HG03103 (cell line): ENCODE measurements around the gene STAT4.

ENCODE experiments used
- ATAC-seq: cut with Tn5 transposase; IDR thresholded peaks from one replicate; pipeline ENCODE4 v1.9.1; 2021; ENCODE audit warnings: low read depth; ENCODE audit not compliant: unreplicated experiment

Gene STAT4

DNA sequence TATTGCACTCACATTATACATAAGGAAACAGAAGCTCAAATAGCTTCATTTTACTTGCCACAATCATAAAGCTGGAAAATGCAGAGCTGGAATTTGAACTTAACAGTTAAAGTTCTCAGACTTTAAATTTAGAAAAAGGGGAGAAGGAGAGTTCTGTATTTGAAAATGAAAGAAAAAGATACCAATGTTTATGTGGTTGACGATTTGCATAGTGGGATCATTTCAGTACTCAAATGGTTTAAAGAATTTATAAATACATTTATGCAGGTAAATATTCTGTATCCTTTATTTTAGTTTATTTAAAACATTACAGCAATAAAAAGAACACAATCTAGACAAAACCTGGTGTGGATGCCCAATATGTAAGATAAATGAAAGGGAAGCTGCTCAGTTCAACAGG lies 25.5 kb upstream of the STAT4 start:
- ATAC-seq, result no peak

DNA sequence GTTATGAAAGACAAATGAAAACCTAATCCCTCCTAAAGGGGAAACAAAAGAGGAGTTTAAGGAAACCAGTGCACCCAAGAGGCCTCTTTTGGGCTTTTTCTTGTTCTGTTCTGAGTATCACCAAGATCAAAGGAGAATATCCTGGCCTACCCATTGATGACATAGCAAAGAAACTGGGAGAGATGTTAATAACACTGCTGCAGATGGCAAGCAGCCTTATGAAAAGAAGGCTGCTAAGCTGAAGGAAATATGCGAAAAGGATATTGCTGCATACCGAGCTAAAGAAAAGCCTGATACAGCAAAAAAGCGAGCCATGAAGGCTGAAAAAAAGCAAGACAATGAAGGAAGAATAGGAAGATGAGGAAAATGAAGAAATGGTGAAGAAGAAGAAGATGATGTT lies 23.6 kb upstream of the STAT4 start:
- ATAC-seq, result no peak

DNA sequence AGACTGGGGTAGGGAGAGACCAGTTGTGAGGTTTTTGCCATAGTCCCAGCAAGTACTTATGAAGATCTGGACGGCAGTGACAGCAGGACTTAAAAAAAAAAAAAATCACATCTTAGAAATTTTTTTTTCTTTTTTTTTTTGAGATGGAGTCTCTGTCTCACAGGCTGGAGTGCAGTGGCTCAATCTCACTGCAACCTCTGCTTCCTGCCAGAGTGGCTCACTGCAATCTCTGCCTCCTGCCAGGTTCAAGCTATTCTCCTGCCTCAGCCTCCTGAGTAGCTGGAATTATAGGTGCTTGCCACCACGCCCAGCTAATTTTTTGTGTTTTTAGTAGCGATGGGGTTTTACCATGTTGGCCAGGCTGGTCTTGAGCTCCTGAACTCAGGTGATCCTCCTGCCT lies 22.4 kb upstream of the STAT4 start:
- no peak for ATAC-seq

DNA sequence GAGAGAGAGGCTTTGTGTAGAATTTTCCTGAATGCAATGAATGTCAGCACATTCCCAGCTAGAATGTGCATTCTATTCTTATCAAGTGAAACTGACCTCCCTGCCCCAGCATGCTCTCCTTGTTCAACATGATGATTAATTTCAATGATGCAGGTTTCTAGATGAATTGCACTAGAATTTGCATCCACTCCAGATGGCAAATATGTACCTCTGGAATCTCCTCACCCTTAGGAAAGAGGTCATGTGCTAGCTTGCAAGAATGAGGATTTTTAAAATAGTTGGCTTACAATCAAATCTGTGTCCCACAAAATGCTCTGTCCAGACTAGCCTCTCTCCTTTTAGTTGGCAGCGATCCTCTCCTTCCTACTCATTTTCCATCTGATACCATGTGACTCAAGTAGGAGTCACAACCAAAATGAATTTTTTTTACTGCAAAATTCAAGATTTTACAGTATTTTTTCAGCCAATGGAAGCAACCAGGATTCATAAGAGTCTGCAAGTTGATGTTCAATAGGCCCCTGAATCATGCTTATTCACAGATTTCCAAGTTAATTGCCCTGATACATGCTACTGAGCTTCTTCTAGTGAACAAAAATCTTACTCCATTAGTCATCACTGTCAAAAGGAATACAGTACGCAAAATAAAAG lies 21.0 kb upstream of the STAT4 start:
- no peak for ATAC-seq

DNA sequence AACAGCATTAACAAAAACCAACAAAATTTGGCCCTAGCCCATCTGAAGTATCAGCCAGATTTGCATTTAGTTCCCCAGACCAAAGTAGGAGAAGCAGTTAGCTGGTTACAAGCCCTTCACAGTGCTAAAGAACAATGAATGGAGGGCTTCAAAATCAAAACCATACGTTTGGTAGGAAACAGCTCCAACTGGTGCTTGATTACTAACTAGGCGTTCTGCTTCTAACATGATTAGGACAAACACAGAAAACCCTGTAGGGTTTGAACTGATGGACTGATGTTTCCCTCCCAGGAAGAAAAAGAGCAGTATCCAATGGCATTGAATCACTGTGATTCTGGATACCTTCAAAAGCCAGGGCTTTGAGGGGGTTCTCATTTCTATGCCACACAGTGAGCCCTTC lies 20.5 kb upstream of the STAT4 start:
- no peak for ATAC-seq

DNA sequence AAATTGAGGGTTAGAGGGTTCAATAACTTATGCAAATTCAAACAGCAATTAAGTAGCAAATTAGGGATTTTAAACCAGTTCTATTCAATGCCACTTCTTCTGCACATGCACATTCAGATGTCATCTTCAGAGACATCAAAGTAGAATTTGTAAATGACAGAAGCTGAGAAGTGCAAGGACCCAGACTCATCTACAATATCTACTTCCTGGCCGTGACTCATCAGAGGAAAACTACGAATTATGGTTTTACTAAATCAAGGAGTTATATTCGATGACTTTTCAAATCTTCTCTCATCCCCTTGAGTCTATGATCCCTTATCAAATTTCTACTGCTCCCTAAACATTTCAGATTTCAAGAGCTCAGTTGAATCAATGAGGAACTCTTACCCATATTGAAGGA lies 20.0 kb upstream of the STAT4 start:
- ATAC-seq, result no peak

DNA sequence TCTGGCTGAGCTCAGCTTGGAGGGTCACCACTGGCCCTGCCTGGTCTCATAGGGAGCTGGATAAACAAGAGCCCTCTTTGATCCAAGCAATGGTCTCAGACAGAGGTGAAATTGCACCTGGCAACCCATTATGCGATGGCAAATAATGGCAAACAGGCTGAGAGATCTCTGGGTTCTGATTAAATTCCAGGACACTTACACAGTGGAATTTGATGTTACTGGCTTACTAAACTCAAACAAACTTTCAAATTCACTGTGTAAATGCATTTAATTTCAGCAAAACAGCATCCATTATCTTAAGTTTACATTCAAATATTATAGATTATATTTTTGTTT lies 19.5 kb upstream of the STAT4 start:
- no peak for ATAC-seq

DNA sequence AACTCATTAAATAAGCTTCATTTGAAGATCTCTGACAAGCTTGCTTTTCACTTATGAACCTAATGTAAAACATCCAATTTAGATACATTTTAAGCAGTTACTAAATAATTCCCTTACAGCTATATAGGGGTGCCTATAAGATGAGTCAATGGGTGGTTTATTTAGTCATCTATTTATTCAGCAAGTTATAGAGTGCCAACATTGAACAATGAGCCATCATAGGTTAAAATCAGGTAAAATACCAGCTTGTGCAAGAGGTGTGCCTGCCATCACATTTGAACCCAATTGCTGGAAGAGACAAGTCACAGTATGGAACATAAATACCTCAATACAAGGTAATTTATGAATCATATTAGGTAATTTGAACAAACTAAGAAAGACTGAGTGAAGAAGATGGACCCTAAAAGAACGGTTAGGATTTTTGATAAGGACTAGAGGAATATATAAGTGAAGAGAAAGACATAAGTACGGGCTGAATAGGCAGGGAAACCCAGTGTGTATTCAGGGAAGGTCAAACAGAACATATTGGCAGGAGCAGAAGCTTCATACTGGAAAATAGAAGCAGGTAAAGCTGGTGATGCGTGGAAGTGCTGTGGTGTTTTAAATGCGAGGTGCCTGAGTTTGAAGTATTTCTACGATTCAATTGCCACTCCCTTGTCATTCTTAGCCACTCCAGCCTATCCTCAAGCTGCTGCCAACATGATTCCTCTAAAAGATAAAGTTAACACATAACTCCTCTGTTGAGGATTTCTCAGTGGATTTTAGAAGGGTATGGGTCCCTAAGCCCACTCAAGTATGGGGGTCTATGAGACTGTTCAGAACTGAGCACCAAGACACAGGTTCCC lies 18.9 kb upstream of the STAT4 start:
- no peak for ATAC-seq

DNA sequence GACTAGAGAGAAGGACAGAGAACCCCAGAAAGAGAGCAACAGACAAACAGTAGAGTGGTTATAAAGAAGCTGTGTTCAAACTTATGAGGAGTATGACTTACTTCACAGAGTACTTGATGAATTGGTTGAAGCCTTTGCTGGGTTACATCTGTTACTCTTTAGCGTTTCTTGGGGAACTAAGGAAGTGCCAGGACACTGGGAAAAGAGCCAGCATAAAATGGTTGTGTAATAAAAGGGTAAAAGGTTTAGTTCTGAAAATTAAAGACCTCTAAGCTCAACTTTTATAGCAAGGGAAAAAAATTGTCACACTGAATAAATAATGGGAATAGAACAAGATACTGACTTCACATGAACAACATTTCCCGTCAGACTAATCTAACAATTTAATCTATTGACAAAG lies 17.0 kb upstream of the STAT4 start:
- ATAC-seq, result no peak

DNA sequence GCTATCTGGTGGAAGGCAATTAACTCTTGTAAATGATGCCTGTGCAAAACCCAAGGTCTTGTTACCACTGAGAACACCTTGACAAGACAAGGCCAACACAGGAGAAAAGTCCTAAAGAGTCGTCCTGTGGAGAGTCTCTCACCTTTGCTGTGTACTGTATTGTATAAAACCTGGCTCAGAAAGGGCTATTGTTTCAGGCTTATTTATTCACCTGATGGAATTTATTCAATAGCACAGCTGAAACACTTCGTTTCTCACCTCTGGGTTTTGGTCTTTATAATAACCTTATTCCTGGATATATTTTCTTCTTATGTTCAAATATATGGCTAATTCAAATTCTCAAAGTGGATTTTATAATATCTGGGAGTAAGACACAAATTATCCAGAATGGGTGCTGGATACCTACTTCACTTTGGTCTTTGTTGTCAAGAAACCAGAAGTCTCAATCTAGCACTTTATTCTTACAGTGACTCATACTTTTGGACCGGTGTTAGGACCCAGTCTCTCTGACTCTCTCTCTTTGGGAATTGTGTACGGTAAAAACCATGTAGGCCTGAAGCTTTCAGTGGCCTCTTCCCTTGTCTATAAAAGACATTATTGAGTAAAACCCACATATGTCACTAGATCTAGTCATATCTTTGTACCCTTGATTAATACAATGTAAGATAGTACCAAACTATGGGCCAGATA lies 16.1 kb upstream of the STAT4 start:
- no peak for ATAC-seq

DNA sequence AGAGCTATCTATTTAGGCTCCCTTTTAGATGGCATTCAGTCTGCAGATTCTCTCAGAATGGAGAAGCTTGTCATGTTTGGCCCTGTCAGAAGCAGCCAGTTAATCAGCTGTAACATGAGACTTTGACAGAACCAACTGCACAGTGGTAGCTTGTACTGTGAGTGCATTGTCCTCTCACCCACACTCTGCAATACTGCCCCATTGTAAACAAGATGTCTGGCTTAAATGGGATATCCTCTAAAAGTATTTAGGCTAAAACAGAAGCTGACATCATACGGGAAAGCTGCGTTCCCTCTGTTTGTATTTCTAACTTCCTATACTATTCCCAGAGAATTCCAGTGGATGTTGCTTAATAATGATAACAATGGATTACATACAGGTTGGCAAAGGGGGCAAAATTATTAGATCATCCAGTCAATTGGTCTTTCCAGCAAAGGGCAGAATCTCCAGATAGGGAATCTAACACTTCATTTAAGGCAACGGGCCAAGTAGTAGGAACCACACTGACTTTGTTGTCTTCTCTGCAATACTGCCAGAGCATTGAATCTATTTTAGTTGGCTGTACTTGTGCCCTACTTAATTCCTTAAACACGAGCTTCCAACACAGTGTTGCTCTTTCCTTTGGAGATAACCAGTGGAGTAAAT lies 15.4 kb upstream of the STAT4 start:
- no peak for ATAC-seq

DNA sequence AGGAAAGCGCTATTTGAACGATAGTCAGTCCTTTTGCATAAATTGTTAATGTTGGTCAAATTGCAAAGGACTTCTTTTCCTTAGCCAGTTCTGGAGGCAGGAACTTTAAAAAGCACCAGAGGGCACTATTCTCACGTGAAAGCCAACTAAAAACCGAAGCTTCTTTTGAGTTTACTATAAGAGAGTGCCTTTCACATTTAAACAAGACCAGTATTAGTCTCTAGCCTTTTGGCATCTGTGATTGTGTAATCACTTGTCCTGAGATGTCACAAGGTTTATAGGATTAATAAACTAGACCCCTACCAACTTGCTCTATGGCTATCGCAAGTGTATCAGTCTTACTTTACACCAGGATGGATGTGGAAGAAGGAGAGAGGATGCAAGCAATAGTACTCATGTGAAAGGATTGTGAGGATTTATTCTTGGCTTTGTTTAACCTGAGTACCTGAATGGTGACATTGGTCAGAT lies 14.4 kb upstream of the STAT4 start:
- ATAC-seq, result no peak

DNA sequence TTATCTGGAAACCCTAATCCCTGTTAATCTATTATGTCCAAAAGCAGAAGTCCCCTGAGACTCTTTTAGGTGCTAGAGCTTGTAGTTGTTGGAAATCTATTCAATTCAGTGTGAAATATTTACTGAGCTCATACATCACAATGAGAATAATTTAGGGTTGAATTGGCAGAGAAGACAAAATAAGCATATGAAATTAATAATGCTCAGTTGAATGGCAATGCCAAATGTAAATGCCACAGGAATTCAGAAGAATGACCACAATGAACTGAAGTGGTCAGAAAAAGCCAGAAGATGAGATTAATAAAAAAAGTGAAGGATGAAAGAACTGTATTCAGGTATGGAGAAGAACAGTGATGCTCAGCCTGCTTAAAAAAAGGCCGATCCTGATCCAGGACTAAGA lies 8.0 kb upstream of the STAT4 start:
- ATAC-seq, result no peak

DNA sequence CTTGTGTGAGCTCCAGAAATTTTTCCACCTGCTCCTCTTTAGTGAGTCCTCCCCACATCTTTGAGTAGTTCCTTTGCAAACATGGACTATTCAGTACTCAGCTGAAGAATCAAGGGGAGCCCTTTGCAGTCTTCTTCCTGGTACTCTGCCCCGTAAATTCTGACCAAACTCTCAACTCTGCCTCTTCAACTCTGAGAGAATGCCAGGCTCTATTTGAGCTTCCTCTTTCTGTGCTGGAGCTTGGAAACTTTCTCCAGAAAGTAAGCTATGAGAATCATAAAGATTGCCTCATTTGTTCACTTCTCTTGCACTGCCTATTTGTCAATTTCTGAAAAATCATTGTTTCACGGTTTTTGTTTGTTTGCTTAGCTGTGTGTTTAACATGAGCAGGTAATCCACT lies 7.4 kb upstream of the STAT4 start:
- ATAC-seq, result no peak

DNA sequence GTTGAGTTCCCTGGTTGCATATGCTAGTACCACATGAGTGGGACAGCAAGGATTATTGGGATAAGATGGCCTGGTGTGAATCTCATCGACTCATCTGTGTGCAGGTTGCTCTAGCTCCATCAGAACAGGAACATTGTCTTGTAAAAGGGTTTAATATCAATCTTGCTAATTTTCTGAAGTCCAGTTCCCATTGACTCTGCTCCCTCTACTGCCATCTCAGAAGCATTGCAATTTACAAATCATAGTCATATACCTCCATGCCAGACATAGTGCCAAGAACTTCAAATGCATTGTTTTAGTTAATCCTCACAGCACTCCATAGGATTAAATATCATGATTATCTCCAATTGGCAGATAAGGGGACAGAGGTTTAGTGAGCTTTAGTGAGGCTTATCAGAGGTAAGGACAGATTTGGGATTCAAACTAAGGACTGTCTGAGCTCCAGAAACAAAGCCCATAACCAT lies 4.8 kb upstream of the STAT4 start:
- ATAC-seq, result peak; percentile 41

DNA sequence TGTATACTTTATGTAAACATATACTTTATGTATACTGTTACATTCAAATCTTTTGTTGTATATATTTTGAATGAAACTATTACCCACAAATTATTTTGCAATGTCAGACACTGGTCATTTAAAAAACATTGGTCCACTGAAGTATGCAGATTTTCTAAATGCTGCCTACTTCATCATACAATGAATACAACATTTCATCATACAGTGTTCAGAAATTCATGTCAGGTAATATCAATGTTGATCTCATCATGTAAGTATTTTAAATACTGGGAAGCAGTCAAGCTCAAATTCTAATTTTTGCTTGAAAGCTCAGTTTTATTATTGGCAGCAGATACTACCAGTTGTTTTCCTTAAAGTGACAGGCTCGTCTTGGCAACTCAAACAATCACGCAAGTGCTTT lies 2.9 kb upstream of the STAT4 start:
- no peak for ATAC-seq

DNA sequence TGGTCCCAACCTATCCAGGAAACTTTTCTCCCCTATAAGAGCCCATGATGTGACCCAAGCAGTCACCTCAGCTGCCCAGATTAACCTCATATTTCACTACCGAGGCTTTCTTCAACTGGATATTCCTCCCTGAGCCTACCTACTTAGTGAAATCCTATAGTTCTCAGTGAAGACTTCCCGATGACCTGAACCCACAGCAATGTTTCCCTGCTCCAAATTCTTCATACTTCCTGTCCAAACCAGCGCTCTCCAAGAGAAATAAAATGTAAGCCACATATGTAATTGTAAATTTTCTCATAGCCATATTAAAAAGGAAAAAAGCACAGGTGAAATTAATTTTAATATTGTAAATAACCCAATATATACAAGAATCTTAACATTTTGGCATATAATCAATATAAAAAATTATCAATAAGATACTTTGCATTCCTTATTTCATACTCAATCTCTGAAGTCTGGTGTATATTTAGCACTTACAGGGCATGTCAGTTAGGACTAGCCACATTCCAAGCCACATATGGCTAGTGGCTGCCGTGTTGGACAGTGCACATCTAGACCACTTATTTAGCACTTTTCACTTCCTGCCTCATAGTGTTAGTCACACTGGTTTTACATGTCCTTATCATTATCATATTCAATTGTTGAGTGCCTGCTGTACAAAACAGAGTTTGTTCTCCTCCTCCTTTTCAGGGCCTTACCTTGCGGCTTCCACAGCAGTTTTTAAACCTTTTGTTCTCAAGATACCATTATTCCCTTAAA lies 1.9 kb upstream of the STAT4 start:
- ATAC-seq, result no peak

DNA sequence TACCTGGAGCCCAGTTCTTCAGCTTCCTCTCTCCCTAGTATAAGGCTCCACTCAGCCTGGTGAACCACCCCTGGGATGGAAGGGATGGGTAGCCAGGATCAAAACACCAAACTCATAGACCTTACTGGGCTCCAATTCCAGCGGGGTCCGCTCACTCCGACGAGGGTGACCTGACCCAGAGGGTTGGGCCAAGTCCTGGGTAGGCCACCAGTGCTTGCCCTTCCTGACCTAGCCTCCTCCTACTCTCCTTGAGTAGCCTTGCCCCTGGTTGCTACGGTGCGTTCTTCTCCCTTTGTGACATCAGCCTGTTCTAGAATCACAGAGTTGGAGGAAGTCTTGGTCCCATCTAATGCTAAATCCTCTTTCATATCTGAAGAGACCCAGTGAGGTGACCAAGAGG lies 537 bp upstream of the STAT4 start:
- no peak for ATAC-seq

DNA sequence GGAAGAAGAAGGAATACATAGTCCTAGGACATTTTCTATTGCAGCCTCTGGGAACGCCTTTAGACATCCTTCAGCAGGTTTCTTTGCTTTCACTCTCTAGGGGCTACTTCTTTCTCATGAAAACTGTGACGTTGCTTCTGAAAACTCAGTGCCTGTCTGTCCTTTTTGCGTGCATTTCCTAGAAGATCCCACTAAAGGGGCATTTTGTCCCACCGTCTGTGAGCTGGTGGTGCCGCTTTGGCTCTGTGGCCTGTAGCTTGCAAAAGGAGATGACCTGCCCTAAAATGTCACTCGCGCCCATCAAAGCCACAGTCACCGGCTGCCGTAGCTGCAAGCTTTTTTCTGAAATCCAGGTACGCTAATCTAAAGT lies 579 bp downstream of the STAT4 start:
- peak; percentile 25 for ATAC-seq

DNA sequence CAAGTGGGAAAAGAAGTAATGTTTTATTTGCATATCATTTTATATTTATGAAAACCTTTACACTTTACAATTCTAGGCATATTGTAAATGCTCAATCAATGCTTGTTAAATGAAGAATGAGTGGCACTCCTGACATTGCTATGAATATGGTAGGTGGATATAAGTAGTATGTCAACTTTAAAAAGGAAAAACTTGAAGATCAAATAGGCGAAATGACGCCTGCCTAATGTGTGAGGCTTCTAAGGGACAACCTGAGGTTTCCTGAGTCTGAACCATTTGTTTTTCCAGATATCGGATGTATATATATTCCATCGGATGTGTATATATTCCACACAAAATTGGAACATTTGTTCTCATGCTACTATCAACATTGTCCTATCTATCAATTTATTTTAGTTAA lies 1.4 kb downstream of the STAT4 start:
- ATAC-seq, result no peak

DNA sequence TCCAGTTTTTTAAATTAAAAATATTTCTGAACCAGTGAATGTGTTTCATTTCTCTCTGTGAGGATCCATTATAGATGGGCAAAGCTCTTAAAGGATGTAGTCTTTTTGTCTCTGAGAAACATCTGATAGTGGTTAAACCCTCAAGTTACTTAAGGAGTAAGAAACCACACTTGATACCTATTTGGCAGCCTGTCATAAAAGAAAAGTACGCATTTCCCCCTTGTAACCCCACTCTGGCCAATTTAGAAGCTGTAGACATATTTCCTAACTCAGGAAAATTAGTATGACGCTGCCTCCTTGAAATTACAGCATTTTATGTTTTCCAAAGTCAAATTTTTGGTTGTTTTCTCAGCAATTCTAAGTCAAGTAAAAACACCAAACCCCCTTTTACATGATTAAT lies 2.0 kb downstream of the STAT4 start:
- ATAC-seq, result no peak
